T-cell (primary cell): ENCODE measurements around the gene FCER2. TPM values are rescaled to one million over a fixed set of nuclear protein-coding genes. Genes with fewer than 3 reads are reported as not detected.

Experiments
- ATAC-seq, 4 experiments: fragments of 200-7000 bp in 3 of 4; fragments of 150-1000 bp in 1 of 4; cut with Tn5 transposase; replicated peaks in 1 of 4; 1 replicate in 3 of 4; 2 replicates in 1 of 4; pipeline ENCODE4 v1.10.0; 2021; ENCODE audit warnings: moderate library complexity in 3 of 4, mild to moderate bottlenecking in 2 of 4, moderate number of reproducible peaks in 1 of 4
- CTCF ChIA-PET, 2 donors: fragments of 300-600 bp; sonication (Branson Sonifier 250); formaldehyde crosslinking; loops; one replicate each; lab custom pipeline; 2022; ENCODE audit warnings: antibody characterized with exemption in 2 of 2; lab: Charles Lee
- POLR2A ChIA-PET, 2 donors: fragments of 300-600 bp; sonication (Branson Sonifier 250); formaldehyde crosslinking; loops; one replicate each; lab custom pipeline; 2022; ENCODE audit warnings: antibody characterized with exemption in 2 of 2; lab: Charles Lee
- DNase-seq, 35 experiments: peaks; one replicate each; pipeline versions ENCODE4 v3.0.0 to v3.0.0-alpha.2; 2013 to 2023
- H3K27ac ChIP-seq: one replicate; pipeline ENCODE4 v1.5.1; 2013; ENCODE audit warnings: low read length
- H3K27me3 ChIP-seq, 2 experiments: replicated peaks in 1 of 2; 1 replicate in 1 of 2; 2 replicates in 1 of 2; pipeline versions ENCODE4 v1.6.1 to v1.7.0; 2013; ENCODE audit warnings: low read length in 1 of 2, mixed read lengths in 1 of 2; ENCODE audit not compliant: control insufficient read depth in 2 of 2, insufficient read depth in 2 of 2; ENCODE audit errors: extremely low read depth in 1 of 2
- H3K36me3 ChIP-seq, 2 donors: 1 replicate in 1 of 2; 2 replicates in 1 of 2; pipeline versions ENCODE4 v1.6.1 to v1.7.0; 2013; ENCODE audit warnings: low read length in 1 of 2; ENCODE audit not compliant: control insufficient read depth in 2 of 2, insufficient read depth in 1 of 2; ENCODE audit errors: extremely low read depth in 1 of 2
- H3K4me1 ChIP-seq, 2 experiments: 1 replicate in 1 of 2; 2 replicates in 1 of 2; pipeline versions ENCODE4 v1.6.1 to v1.7.0; 2013; ENCODE audit warnings: low read length in 2 of 2, mixed read lengths in 1 of 2; ENCODE audit not compliant: insufficient read depth in 2 of 2, control insufficient read depth in 1 of 2; ENCODE audit errors: extremely low read depth in 1 of 2
- H3K4me3 ChIP-seq, 2 donors: 1 replicate in 1 of 2; 2 replicates in 1 of 2; pipeline versions ENCODE4 v1.5.1 to v1.7.0; 2013; ENCODE audit warnings: mild to moderate bottlenecking in 2 of 2, low read length in 1 of 2, moderate library complexity in 1 of 2; ENCODE audit not compliant: control insufficient read depth in 1 of 2; ENCODE audit errors: extremely low read depth in 1 of 2
- H3K9me3 ChIP-seq: 2 replicates; pipeline ENCODE4 v1.7.0; 2013
- H3K27ac Mint-ChIP-seq, 2 donors: one replicate each; pipeline ENCODE4 v1.8.0; 2020 to 2021; ENCODE audit warnings: mild to moderate bottlenecking in 2 of 2, mixed read lengths in 2 of 2
- H3K27me3 Mint-ChIP-seq, 2 donors: one replicate each; pipeline ENCODE4 v1.8.0; 2021 to 2022; ENCODE audit warnings: mixed read lengths in 2 of 2
- H3K36me3 Mint-ChIP-seq: one replicate; pipeline ENCODE4 v1.8.0; 2021; ENCODE audit warnings: mixed read lengths
- H3K4me1 Mint-ChIP-seq, 3 donors: one replicate each; pipeline ENCODE4 v1.8.0; 2020 to 2022; ENCODE audit warnings: mixed read lengths in 3 of 3, mild to moderate bottlenecking in 1 of 3
- H3K4me3 Mint-ChIP-seq, 3 donors: one replicate each; pipeline ENCODE4 v1.8.0; 2020 to 2022; ENCODE audit warnings: mild to moderate bottlenecking in 3 of 3, mixed read lengths in 3 of 3, moderate library complexity in 3 of 3
- H3K9me3 Mint-ChIP-seq, 3 donors: one replicate each; pipeline ENCODE4 v1.8.0; 2020 to 2022; ENCODE audit warnings: mixed read lengths in 3 of 3
- WGBS: methylation state at CpG from one replicate; pipeline ENCODE4 v1.1.5; 2013; ENCODE audit warnings: missing lambda C conversion rate; ENCODE audit not compliant: insufficient coverage; 5-methylcytosine and 5-hydroxymethylcytosine counted together
- total RNA-seq, 35 experiments: library from RNA in 6 of 35; stranded (reverse) in 6 of 35; fragments of 120-200 nt in 1 of 35; gene quantifications; one replicate each; pipeline versions ENCODE4 v1.2.1 to v1.2.4 and lab custom pipeline; 2013 to 2026

FCER2 gene
- total RNA-seq, 5 donors from 2014 or later (not counting 1 experiment from before 2014, with no cell fraction given), result 0.90 to 2.5 (median 1.2) TPM

GRCh38 chr19:7706188-7706954, 4.4 kb upstream of the FCER2 start:
- Histone ChIP-seq H3K36me3 (no peaks in the 10 kb centered on the region), H3K4me1 (peaks cover 15 to 50% of the 10 kb centered on the region in 2 experiments), H3K4me3 (peak overlapping the region in 1 of 2 donors; percentile 31), H3K27me3 (peaks cover 0 to 9% of the 10 kb centered on the region in 2 experiments), H3K9me3 (no peaks in the 10 kb centered on the region), H3K27ac (peak overlapping the region; percentile 88)
- peak overlapping the region; percentile 69 to 78 (median 76) for H3K4me3 Mint-ChIP-seq
- H3K27ac Mint-ChIP-seq, result peak overlapping the region; percentile 96 to 98
- 85% methylated on average over 7 of the region's 14 CpGs for WGBS
- H3K36me3 Mint-ChIP-seq, result no peaks in the 10 kb centered on the region
- no peaks in the 10 kb centered on the region for H3K9me3 Mint-ChIP-seq
- ChIA-PET CTCF (interaction anchor here in 1 of 2 donors (0.6 to 0.7 kb wide), 2 partner anchors 26 to 28 kb away, joined by 3 read pairs; partner anchors contain the start of gene TRAPPC5), POLR2A (interaction anchor here in 1 of 2 donors (0.6 kb wide), 1 partner anchor 18 kb away, joined by 3 read pairs; no protein-coding TSS in a partner anchor)
- DNase-seq, result no peak
- no peaks in the 10 kb centered on the region for H3K27me3 Mint-ChIP-seq
- peaks cover 45 to 67% (median 63%) of the 10 kb centered on the region in 3 donors for H3K4me1 Mint-ChIP-seq
- no peak for ATAC-seq

GRCh38 chr19:7705387-7706187, 3.7 kb upstream of the FCER2 start:
- Mint-ChIP-seq H3K27me3 (no peaks in the 10 kb centered on the region), H3K4me3 (peak overlapping the region; percentile 69 to 78 (median 76)), H3K27ac (peak overlapping the region; percentile 96 to 98), H3K4me1 (peaks cover 45 to 62% (median 60%) of the 10 kb centered on the region in 3 donors), H3K36me3 (no peaks in the 10 kb centered on the region), H3K9me3 (no peaks in the 10 kb centered on the region)
- 1% methylated on average over 15 of the region's 24 CpGs for WGBS
- POLR2A ChIA-PET, result interaction anchor here in 1 of 2 donors (0.6 kb wide), 1 partner anchor 19 kb away, joined by 3 read pairs; no protein-coding TSS in a partner anchor
- ATAC-seq, result peak; percentile 96 to 98 (median 96)
- Histone ChIP-seq H3K4me3 (peak overlapping the region; percentile 30 to 31), H3K9me3 (no peaks in the 10 kb centered on the region), H3K36me3 (no peaks in the 10 kb centered on the region), H3K27ac (peak overlapping the region; percentile 88), H3K4me1 (peaks cover 14 to 50% of the 10 kb centered on the region in 2 experiments), H3K27me3 (peaks cover 0 to 9% of the 10 kb centered on the region in 2 experiments)
- DNase-seq, result peak; percentile 57 to 88 (median 78)
- CTCF ChIA-PET, result interaction anchor here (0.6 to 0.7 kb wide), 3 partner anchors 25 to 137 kb away, joined by 3 read pairs; partner anchors contain the start of gene TRAPPC5 (in 1 of the 2)

DNA sequence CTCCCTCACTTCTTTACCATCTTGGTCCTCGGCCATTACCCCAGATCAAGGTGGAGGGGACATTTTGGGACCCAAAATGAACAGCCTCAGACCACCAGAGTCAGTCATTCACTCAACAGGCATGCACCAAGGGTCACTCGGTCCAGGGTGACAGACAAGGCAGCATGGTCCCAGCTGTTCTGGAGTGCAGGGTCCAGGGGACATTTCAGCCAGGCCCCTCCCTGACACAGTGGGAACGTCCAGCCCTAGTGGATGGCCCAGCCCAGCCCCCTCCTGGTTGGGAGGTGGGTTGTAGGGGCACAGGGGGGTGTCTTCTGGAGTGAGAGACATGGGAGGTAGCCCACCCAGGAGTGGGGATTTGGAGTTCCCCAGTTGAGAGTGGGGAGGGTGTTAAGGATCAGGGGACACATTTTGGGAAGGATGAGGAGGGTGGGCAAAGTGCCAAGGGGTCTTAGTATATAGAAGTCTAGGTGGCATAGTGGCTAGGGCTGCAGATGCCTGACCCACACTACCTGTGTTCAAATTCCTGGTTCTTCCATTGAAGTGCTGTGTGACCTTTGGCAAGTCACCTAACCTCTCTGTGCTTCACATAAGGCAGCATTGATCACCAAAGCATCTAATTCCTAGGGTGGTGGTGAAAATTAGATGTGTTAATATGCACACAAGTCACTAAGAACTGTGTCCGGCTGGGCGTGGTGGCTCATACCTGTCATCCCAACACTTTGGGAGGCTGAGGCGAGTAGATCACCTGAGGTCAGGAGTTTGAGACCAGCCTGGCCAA, 2.5 kb upstream of the FCER2 start:
- CTCF ChIA-PET, result no interaction called here
- H3K27ac Mint-ChIP-seq, result peak overlapping the region; percentile 59 to 98
- Histone ChIP-seq H3K27me3 (peaks cover 0 to 9% of the 10 kb centered on the region in 2 experiments), H3K27ac (no peak overlapping the region), H3K9me3 (no peaks in the 10 kb centered on the region), H3K4me1 (peaks cover 12 to 46% of the 10 kb centered on the region in 2 experiments), H3K36me3 (no peaks in the 10 kb centered on the region), H3K4me3 (no peak overlapping the region)
- ATAC-seq (no peak), DNase-seq (no peak)
- no peak overlapping the region for H3K4me3 Mint-ChIP-seq
- WGBS, result 87% methylated on average over 4 of the region's 6 CpGs
- POLR2A ChIA-PET, result no interaction called here
- H3K9me3 Mint-ChIP-seq, result no peaks in the 10 kb centered on the region
- peaks cover 0 to 4% of the 10 kb centered on the region in 2 donors for H3K27me3 Mint-ChIP-seq
- H3K36me3 Mint-ChIP-seq, result no peaks in the 10 kb centered on the region
- peaks cover 46 to 64% (median 61%) of the 10 kb centered on the region in 3 donors for H3K4me1 Mint-ChIP-seq

GRCh38 chr19:7703332-7703731, 1.4 kb upstream of the FCER2 start:
- Mint-ChIP-seq H3K36me3 (no peaks in the 10 kb centered on the region), H3K9me3 (no peaks in the 10 kb centered on the region), H3K27me3 (peaks cover 3 to 8% of the 10 kb centered on the region in 2 donors), H3K4me3 (no peak overlapping the region), H3K27ac (peak overlapping the region; percentile 59 to 71), H3K4me1 (peaks cover 47 to 64% (median 60%) of the 10 kb centered on the region in 3 donors)
- no peak overlapping the region for H3K4me3 ChIP-seq
- peaks cover 0 to 21% of the 10 kb centered on the region in 2 experiments for H3K27me3 ChIP-seq
- ChIA-PET CTCF (no interaction called here), POLR2A (interaction anchor here in 1 of 2 donors (0.7 kb wide), 1 partner anchor 1603 kb away, joined by 4 read pairs; no protein-coding TSS in a partner anchor)
- peaks cover 12 to 46% of the 10 kb centered on the region in 2 experiments for H3K4me1 ChIP-seq
- H3K36me3 ChIP-seq, result no peaks in the 10 kb centered on the region
- ATAC-seq (no peak), DNase-seq (no peak)
- H3K9me3 ChIP-seq, result no peaks in the 10 kb centered on the region
- H3K27ac ChIP-seq, result no peak overlapping the region
- 90% methylated on average over 5 of the region's 8 CpGs for WGBS

GRCh38 chr19:7701049-7701653, 780 bp downstream of the FCER2 start:
- Mint-ChIP-seq H3K4me3 (no peak overlapping the region), H3K27me3 (peaks cover 3 to 13% of the 10 kb centered on the region in 2 donors), H3K36me3 (no peaks in the 10 kb centered on the region), H3K9me3 (no peaks in the 10 kb centered on the region), H3K4me1 (peaks cover 34 to 51% (median 47%) of the 10 kb centered on the region in 3 donors), H3K27ac (no peak overlapping the region)
- Histone ChIP-seq H3K4me3 (no peak overlapping the region), H3K27ac (no peak overlapping the region), H3K36me3 (no peaks in the 10 kb centered on the region), H3K27me3 (peaks cover 0 to 33% of the 10 kb centered on the region in 2 experiments), H3K4me1 (peaks cover 4 to 24% of the 10 kb centered on the region in 2 experiments), H3K9me3 (no peaks in the 10 kb centered on the region)
- ChIA-PET POLR2A (no interaction called here), CTCF (no interaction called here)
- DNase-seq (no peak), ATAC-seq (no peak)
- 96% methylated on average over 11 of the region's 12 CpGs for WGBS
